ENCODE data around the gene HIVEP3. TPM values are rescaled to one million over a fixed set of nuclear protein-coding genes. Genes with fewer than 3 reads are reported as not detected.

The HIVEP3 gene
- total and polyA plus RNA-seq, 2 of the 13 experiments (the other 11 are each of a cell fraction or from before 2014, with no cell fraction given), result 0.05 TPM; not detected in 1

DNA sequence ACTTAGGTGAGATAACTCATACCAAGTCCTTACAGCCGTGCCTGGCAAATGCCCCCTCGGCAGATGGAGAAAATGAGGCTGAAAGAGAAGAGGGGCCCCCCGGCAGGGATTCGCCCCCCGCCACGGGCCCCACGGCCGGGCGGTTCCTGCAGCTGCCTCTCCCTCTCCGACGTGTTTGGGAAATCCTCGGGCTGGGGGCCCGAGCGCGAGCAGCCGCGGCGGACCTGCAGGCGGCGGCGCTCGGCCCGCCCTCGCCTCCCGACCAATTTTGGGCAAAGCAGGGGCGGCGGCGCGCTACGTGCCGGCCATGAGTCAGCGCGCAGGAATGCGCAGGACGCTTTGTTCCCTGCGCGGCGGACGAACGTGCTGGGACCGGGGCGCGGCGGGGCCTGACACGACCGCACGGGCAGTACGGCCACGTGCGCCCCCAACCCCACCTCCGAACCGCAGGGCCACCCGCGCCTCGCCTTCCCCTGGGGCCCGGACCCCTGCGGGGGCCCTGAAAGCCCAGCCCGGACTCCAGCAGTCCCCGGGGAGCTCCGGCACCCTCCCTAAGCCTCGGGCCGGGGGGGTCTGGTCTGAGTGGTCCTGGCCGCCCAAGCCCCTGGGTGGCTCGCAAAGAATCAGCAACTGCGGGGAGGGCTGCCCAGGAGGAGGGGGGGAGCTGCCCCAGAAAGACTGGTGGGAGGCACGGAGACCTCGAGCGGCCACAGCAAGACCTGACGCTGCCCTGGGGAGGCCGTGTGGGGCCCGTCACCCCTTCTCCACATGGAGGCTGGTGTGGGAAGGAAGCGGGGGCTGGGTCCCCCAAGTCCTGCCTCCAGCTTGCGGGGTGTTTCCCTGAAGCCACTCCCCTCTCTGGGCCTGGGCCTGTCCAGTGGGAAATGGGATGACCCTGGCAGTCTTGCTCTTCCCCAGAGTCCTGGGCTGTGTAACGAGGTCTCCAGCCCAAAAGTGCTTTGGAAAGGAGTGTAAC is 422.4 kb downstream of the HIVEP3 start (continued):
- TF ChIP-seq, protein P1, sequence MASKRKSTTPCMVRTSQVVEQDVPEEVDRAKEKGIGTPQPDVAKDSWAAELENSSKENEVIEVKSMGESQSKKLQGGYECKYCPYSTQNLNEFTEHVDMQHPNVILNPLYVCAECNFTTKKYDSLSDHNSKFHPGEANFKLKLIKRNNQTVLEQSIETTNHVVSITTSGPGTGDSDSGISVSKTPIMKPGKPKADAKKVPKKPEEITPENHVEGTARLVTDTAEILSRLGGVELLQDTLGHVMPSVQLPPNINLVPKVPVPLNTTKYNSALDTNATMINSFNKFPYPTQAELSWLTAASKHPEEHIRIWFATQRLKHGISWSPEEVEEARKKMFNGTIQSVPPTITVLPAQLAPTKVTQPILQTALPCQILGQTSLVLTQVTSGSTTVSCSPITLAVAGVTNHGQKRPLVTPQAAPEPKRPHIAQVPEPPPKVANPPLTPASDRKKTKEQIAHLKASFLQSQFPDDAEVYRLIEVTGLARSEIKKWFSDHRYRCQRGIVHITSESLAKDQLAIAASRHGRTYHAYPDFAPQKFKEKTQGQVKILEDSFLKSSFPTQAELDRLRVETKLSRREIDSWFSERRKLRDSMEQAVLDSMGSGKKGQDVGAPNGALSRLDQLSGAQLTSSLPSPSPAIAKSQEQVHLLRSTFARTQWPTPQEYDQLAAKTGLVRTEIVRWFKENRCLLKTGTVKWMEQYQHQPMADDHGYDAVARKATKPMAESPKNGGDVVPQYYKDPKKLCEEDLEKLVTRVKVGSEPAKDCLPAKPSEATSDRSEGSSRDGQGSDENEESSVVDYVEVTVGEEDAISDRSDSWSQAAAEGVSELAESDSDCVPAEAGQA (IDR thresholded peaks at IDR 0.05; ENCODE audit: low read depth), result no peak
- TF ChIP-seq, protein P1 (CRISPR knock-in tag; IDR thresholded peaks at IDR 0.05; ENCODE audit: borderline replicate concordance), result no peak
- TF ChIP-seq ZNF660 (CRISPR knock-in tag; IDR thresholded peaks at IDR 0.05; ENCODE audit: borderline replicate concordance, low read depth) (no peak), ZNF878 (CRISPR knock-in tag; IDR thresholded peaks at IDR 0.05) (no peak), LCORL (IDR thresholded peaks at IDR 0.05) (no peak), LCORL (CRISPR knock-in tag; IDR thresholded peaks at IDR 0.05) (peak; percentile 31; the same call in 1 of the 2 replicates), KDM4B (CRISPR knock-in tag; IDR thresholded peaks at IDR 0.05) (no peak), SOX13 (IDR thresholded peaks at IDR 0.05) (no peak), SOX13 (CRISPR knock-in tag; conservative IDR thresholded peaks at IDR 0.05 in 1 of 2, IDR thresholded peaks at IDR 0.05 in 1 of 2) (peak in 1 of 2 experiments; percentile 11; a peak in 1 of 4 replicates), KLF12 (CRISPR knock-in tag; IDR thresholded peaks at IDR 0.05; ENCODE audit: borderline replicate concordance) (no peak), MTF1 (CRISPR knock-in tag; IDR thresholded peaks at IDR 0.05) (no peak), SRF (IDR thresholded peaks at IDR 0.05; ENCODE audit: low read depth, low read length) (peak; percentile 45; the same call in 1 of the 2 replicates), ZMYM2 (CRISPR knock-in tag; IDR thresholded peaks at IDR 0.05) (no peak), ZNF607 (CRISPR knock-in tag; IDR thresholded peaks at IDR 0.05; ENCODE audit: borderline replicate concordance) (no peak), JUNB (CRISPR knock-in tag; IDR thresholded peaks at IDR 0.05; ENCODE audit: borderline replicate concordance) (peak; percentile 75; the same call in 1 of the 2 replicates), XBP1 (CRISPR knock-in tag; IDR thresholded peaks at IDR 0.05) (no peak)
- TF ChIP-seq, protein P2, sequence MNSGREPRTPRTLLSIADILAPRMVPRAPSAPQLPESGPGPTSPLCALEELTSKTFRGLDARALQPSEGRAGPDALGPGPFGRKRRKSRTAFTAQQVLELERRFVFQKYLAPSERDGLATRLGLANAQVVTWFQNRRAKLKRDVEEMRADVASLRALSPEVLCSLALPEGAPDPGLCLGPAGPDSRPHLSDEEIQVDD (CRISPR knock-in tag; IDR thresholded peaks at IDR 0.05; ENCODE audit: borderline replicate concordance), result no peak
- TF ChIP-seq, protein P3, sequence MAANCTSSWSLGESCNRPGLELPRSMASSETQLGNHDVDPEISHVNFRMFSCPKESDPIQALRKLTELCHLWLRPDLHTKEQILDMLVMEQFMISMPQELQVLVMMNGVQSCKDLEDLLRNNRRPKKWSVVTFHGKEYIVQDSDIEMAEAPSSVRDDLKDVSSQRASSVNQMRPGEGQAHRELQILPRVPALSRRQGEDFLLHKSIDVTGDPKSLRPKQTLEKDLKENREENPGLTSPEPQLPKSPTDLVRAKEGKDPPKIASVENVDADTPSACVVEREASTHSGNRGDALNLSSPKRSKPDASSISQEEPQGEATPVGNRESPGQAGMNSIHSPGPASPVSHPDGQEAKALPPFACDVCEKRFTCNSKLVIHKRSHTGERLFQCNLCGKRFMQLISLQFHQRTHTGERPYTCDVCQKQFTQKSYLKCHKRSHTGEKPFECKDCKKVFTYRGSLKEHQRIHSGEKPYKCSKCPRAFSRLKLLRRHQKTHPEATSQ (CRISPR knock-in tag; IDR thresholded peaks at IDR 0.05; ENCODE audit: borderline replicate concordance), result no peak

Measured in HepG2 (cell line).